ENCODE data around the gene XYLT1. TPM values are rescaled to one million over a fixed set of nuclear protein-coding genes. Genes with fewer than 3 reads are reported as not detected.

XYLT1 gene
- total RNA-seq, 4 donors from 2014 or later = 5.6 to 14.9 (median 10.8) TPM

DNA sequence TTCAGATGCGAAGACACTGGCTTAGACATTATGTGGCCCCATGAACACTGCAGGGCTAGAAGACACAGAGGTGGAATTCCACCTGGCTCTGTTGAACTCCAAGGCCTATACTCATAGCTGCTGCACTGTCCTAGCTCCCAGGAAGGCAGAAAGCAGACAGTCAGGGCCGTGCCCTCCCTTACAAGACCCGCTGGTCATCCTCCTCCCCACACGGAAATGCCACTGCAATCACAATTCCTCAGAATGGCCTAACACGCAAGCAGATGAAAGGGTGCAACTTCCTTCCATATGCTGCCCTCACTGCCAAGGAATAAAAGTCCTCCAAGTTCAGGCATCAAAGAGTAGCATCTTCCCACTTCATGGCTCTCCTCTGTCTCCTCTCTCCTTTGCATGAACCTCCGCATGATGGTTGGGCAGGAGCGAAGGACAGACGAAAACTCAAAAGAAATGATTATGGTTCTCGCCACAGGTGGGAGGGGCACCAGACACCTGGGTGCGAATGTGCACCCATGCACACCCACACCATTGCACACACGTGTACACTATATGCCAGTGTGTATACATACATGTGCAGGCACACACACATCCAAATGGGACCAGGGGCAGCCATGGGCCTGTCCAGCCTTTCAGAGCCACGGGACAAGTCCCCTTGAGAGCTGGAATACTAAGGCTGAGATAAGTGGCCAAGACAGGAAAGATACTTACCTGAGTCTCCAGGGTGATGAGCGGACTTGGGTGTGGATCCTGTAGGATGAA is 113.3 kb downstream of the XYLT1 start:
- H3K4me3 ChIP-seq (replicated peaks in 1 of 3) = no peak overlapping the region
- no peaks in the 10 kb centered on the region for H3K9me3 ChIP-seq
- no peak overlapping the region for H3K27ac ChIP-seq
- no peaks in the 10 kb centered on the region for H3K27me3 ChIP-seq
- 95 to 97% methylated on average over 13 of the region's 13 CpGs for WGBS, 2 donors
- peaks cover 27 to 35% of the 10 kb centered on the region in 2 donors for H3K4me1 ChIP-seq
- intact Hi-C loops (cut with DNase I) = no loop called here
- no peak for TF ChIP-seq POLR2A (IDR thresholded peaks at IDR 0.05)
- TF ChIP-seq, protein P1, sequence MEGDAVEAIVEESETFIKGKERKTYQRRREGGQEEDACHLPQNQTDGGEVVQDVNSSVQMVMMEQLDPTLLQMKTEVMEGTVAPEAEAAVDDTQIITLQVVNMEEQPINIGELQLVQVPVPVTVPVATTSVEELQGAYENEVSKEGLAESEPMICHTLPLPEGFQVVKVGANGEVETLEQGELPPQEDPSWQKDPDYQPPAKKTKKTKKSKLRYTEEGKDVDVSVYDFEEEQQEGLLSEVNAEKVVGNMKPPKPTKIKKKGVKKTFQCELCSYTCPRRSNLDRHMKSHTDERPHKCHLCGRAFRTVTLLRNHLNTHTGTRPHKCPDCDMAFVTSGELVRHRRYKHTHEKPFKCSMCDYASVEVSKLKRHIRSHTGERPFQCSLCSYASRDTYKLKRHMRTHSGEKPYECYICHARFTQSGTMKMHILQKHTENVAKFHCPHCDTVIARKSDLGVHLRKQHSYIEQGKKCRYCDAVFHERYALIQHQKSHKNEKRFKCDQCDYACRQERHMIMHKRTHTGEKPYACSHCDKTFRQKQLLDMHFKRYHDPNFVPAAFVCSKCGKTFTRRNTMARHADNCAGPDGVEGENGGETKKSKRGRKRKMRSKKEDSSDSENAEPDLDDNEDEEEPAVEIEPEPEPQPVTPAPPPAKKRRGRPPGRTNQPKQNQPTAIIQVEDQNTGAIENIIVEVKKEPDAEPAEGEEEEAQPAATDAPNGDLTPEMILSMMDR (IDR thresholded peaks at IDR 0.05) = no peak
- no peaks in the 10 kb centered on the region for H3K36me3 ChIP-seq
- DNase-seq = no peak

DNA sequence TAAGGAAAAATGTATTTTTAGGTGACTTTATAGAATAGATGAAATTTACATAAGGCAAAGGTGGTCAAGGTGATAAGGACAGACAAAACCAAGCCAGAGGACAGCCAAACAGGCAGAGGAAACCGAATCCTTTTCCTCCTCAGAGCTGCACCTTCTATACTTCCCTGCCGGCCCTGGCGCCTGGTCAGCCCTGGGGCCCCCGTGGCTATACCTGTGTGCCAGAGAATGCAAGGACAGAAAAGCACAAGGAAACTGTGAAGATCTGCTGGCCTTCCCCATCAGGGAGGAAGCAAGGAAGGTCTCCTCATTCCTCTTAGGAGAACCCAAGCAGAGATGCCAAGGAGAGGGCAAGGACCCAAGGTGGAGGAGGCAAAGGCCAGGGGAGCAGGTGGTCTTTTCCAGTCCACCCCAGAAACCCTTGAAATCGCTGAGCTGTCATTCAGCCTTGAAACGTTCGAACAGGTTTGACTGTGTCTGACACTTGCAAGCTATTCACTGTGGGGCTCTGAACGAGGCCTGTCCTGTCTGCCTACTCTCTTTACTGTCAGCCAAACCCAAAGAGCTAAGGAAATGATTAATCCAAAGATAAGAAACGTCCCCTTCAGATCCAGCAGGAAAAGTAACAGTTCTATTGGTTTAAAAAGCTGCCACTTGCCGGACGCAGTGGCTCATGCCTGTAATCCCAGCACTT is 114.4 kb downstream of the XYLT1 start:
- intact Hi-C loops (cut with DNase I) = no loop called here
- Histone ChIP-seq H3K27me3 (no peaks in the 10 kb centered on the region), H3K36me3 (no peaks in the 10 kb centered on the region), H3K9me3 (no peaks in the 10 kb centered on the region), H3K4me1 (peaks cover 19 to 24% of the 10 kb centered on the region in 2 donors), H3K27ac (no peak overlapping the region), H3K4me3 (replicated peaks in 1 of 3) (no peak overlapping the region)
- no peak for TF ChIP-seq POLR2A (IDR thresholded peaks at IDR 0.05)
- DNase-seq = no peak
- 78 to 79% methylated on average over 11 of the region's 11 CpGs for WGBS, 2 donors

DNA sequence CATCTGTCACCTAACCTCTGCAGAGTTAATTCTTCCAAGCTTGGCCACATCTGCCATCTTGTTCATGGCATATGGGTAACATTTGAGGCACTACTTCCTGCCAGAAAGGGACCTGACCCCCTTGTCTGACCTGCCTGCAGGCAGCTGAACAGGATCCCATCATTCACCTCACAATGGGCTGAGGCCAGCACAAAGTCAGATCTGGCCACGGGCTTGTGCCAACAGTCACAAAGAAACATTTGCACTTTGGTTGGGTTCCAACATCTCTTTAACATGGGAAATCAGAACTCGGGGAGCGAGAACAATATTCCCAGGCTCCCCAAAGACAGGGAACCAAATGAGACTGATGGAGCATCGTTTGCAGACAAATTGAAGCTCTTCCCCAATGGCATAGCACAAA is 116.1 kb downstream of the XYLT1 start:
- Histone ChIP-seq H3K4me1 (peaks cover 15 to 17% of the 10 kb centered on the region in 2 donors), H3K27me3 (no peaks in the 10 kb centered on the region), H3K4me3 (replicated peaks in 1 of 3) (no peak overlapping the region), H3K27ac (no peak overlapping the region), H3K36me3 (no peaks in the 10 kb centered on the region), H3K9me3 (no peaks in the 10 kb centered on the region)
- intact Hi-C loops (cut with DNase I) = no loop called here
- TF ChIP-seq, protein P1 (IDR thresholded peaks at IDR 0.05) = no peak
- no peak for TF ChIP-seq POLR2A (IDR thresholded peaks at IDR 0.05)
- no peak for DNase-seq
- WGBS, 2 donors = 54 to 69% methylated on average over 4 of the region's 4 CpGs

DNA sequence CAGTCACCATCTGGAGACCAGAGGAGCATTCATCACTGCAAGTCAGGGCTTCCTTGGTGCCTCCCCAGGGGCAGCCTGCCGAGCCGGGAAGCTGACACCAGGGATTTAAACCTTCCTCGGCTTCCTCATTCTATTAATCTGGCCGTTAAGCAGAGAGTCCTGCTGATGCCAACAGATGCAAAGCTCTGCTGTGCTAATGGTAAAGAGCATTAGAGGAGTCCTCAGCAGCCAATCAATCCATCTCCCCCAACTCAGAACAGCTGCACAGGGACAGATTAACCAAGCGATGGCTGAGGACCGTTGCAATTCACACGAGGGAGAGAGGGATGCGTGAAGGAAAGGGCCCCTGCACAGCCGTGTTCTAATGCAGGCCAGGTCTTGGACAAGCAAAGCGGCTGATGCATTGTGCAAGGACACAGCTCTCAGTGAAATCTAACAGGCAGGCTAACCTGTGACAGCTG is 116.6 kb downstream of the XYLT1 start:
- intact Hi-C loops (cut with DNase I) = no loop called here
- H3K4me3 ChIP-seq (replicated peaks in 1 of 3) = no peak overlapping the region
- H3K4me1 ChIP-seq = peaks cover 10 to 12% of the 10 kb centered on the region in 2 donors
- H3K36me3 ChIP-seq = no peaks in the 10 kb centered on the region
- no peak for DNase-seq
- no peaks in the 10 kb centered on the region for H3K9me3 ChIP-seq
- no peaks in the 10 kb centered on the region for H3K27me3 ChIP-seq
- 80 to 81% methylated on average over 10 of the region's 10 CpGs for WGBS, 2 donors
- H3K27ac ChIP-seq = no peak overlapping the region
- TF ChIP-seq POLR2A (IDR thresholded peaks at IDR 0.05) = no peak
- TF ChIP-seq, protein P1 (IDR thresholded peaks at IDR 0.05) = no peak

DNA sequence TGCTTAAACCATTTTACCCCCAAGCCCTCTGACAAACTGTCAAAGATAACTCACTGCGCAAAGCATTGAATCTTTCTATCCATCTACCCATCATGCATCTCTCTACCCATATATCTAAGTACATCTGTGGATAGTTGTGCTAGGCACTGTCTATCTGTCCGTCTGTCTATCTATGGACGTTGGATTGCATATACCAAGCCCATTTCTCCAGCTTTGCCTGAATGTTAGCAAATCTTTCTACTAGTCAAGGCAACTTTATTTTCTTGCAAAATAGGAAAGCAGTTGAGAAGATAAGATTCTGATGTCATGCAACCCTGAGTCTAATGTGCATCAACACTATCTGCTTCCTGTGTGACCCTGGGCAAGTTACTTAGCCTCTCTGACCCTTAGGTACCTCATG is 117.2 kb downstream of the XYLT1 start:
- no peaks in the 10 kb centered on the region for H3K27me3 ChIP-seq
- WGBS, 2 donors = 61 to 68% methylated on average over 3 of the region's 3 CpGs
- no peak overlapping the region for H3K27ac ChIP-seq
- no peaks in the 10 kb centered on the region for H3K9me3 ChIP-seq
- no peak overlapping the region for H3K4me3 ChIP-seq (replicated peaks in 1 of 3)
- intact Hi-C loops (cut with DNase I) = no loop called here
- no peak for DNase-seq
- no peaks in the 10 kb centered on the region for H3K36me3 ChIP-seq
- no peak for TF ChIP-seq POLR2A (IDR thresholded peaks at IDR 0.05)
- TF ChIP-seq, protein P1 (IDR thresholded peaks at IDR 0.05) = no peak
- H3K4me1 ChIP-seq = peaks cover 4 to 6% of the 10 kb centered on the region in 2 donors

Measured in thyroid gland (tissue), 4 donors.